HG02852 (cell line): ENCODE measurements around the gene HABP4.

Source experiments
- ATAC-seq: cut with Tn5 transposase; IDR thresholded peaks from one replicate; pipeline ENCODE4 v1.9.1; 2021; ENCODE audit warnings: mild to moderate bottlenecking, moderate library complexity; ENCODE audit not compliant: unreplicated experiment

The HABP4 gene

GRCh38 chr9:96515621-96516470 is 65.9 kb downstream of the HABP4 start:
- ATAC-seq = no peak

- ATAC-seq = no peak
These were observed 69.1 kb downstream of the HABP4 start for GRCh38 chr9:96519095-96519494.

- ATAC-seq = no peak
These were observed 69.8 kb downstream of the HABP4 start for GRCh38 chr9:96519787-96520186.

- no peak for ATAC-seq
These were observed 72.4 kb downstream of the HABP4 start for GRCh38 chr9:96522366-96522765.

GRCh38 chr9:96523374-96523773 is 73.4 kb downstream of the HABP4 start:
- no peak for ATAC-seq

- no peak for ATAC-seq
These were observed 74.1 kb downstream of the HABP4 start for GRCh38 chr9:96524045-96524444.

GRCh38 chr9:96524764-96525163 is 74.8 kb downstream of the HABP4 start:
- no peak for ATAC-seq

GRCh38 chr9:96532173-96532572 is 82.2 kb downstream of the HABP4 start:
- ATAC-seq = no peak

GRCh38 chr9:96540106-96540505 is 90.1 kb downstream of the HABP4 start:
- ATAC-seq = no peak
